HL-60 (cell line): Measurements from ENCODE around the gene COMMD8.

Experiments
- DNase-seq, 2 experiments: peaks; one replicate each; pipeline ENCODE4 v3.0.0-alpha.2; 2010 to 2020; ENCODE audit warnings: low read depth in 1 of 2, low spot score in 1 of 2
- H3K27ac ChIP-seq: fragments of 250-450 bp; sonication (Bioruptor Pico); replicated peaks from 2 replicates; pipeline ENCODE4 v1.5.1; 2020; ENCODE audit warnings: mild to moderate bottlenecking, moderate library complexity
- H3K27me3 ChIP-seq: fragments of 250-450 bp; sonication (Bioruptor Pico); 2 replicates; pipeline ENCODE4 v1.5.1; 2021; ENCODE audit warnings: mild to moderate bottlenecking, moderate library complexity; ENCODE audit not compliant: insufficient read depth, poor library complexity, severe bottlenecking
- H3K4me3 ChIP-seq: replicated peaks from 2 replicates; pipeline ENCODE4 v1.5.1; 2011; ENCODE audit warnings: mild to moderate bottlenecking, control low read depth, low read length; ENCODE audit not compliant: insufficient read depth
- GABPA ChIP-seq: IDR thresholded peaks from 2 replicates; pipeline ENCODE4 v1.6.1; 2012; ENCODE audit warnings: low read depth
- POLR2AphosphoS5 ChIP-seq: IDR thresholded peaks from 2 replicates; pipeline ENCODE4 v1.6.1; 2012; ENCODE audit warnings: low read depth
- SPI1 ChIP-seq: IDR thresholded peaks from 2 replicates; pipeline ENCODE4 v1.6.1; 2012; ENCODE audit warnings: low read depth, mild to moderate bottlenecking, borderline replicate concordance
- TF ChIP-seq, protein P1 (sequence below): IDR thresholded peaks from one replicate; pipeline ENCODE4 v1.5.1; 2011; ENCODE audit warnings: low read length, control low read depth, inconsistent platforms; ENCODE audit not compliant: insufficient read depth
- TF ChIP-seq, protein P2 (sequence below): IDR thresholded peaks from 2 replicates; pipeline ENCODE4 v1.6.1; 2012; ENCODE audit warnings: low read depth; ENCODE audit not compliant: insufficient replicate concordance

The COMMD8 gene

GRCh38 chr4:47486231-47486673, 22.8 kb upstream of the COMMD8 start:
- no peak overlapping the region for H3K27ac ChIP-seq
- no peak for DNase-seq
- H3K27me3 ChIP-seq, result no peaks in the 10 kb centered on the region
- TF ChIP-seq POLR2AphosphoS5, result no peak
- TF ChIP-seq SPI1, result no peak
- no peak for TF ChIP-seq GABPA
- TF ChIP-seq, protein P1, sequence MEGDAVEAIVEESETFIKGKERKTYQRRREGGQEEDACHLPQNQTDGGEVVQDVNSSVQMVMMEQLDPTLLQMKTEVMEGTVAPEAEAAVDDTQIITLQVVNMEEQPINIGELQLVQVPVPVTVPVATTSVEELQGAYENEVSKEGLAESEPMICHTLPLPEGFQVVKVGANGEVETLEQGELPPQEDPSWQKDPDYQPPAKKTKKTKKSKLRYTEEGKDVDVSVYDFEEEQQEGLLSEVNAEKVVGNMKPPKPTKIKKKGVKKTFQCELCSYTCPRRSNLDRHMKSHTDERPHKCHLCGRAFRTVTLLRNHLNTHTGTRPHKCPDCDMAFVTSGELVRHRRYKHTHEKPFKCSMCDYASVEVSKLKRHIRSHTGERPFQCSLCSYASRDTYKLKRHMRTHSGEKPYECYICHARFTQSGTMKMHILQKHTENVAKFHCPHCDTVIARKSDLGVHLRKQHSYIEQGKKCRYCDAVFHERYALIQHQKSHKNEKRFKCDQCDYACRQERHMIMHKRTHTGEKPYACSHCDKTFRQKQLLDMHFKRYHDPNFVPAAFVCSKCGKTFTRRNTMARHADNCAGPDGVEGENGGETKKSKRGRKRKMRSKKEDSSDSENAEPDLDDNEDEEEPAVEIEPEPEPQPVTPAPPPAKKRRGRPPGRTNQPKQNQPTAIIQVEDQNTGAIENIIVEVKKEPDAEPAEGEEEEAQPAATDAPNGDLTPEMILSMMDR, result no peak
- peak overlapping the region; percentile 67 for H3K4me3 ChIP-seq

- Histone ChIP-seq H3K27me3 (no peaks in the 10 kb centered on the region), H3K27ac (no peak overlapping the region; the same call in 1 of the 2 replicates)
Observed at GRCh38 chr4:47485768-47486167, 22.3 kb upstream of the COMMD8 start.

DNA sequence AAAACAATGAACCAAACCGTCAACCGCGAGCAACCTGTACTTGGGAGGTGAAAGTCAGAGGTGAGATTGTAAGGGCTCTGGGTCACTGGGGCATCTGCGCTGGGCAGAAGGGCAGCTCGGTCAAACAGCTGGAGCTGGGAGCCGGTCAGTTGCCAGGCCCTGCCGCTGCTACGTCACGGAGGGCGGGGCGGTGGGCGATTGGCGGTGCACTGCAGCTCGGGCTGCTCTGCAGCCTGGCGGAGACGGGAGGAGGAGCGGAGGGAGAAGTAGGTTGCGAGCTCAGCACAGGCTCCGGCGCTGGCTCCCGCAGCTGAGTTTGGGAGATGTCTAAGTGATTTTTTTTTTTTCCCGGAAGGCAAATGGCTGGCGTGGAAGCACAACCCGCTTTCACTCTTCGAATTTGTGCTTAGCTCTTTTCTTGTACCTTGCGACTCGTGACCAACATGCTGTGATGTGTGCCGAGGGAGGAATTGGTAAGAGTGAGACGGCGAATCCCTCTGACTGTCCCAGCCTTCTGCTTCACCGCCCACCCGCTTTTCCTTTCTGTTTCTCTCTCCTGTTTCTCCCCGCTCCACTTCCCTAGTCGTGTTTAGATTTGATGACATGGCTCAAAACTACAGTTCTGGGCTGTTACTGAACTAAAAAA, 21.7 kb upstream of the COMMD8 start, which contains the start of gene ATP10D:
Gene ATP10D, plus strand, starts transcription at position 229 of the 646 bp plus-strand sequence. CDS start 27,266 bp downstream, outside the sequence.
- TF ChIP-seq POLR2AphosphoS5, result peak; percentile 43; the same call in 1 of the 2 replicates
- peak; percentile 38; the same call in 1 of the 2 replicates for TF ChIP-seq SPI1
- TF ChIP-seq, protein P1, result no peak
- TF ChIP-seq, protein P2, sequence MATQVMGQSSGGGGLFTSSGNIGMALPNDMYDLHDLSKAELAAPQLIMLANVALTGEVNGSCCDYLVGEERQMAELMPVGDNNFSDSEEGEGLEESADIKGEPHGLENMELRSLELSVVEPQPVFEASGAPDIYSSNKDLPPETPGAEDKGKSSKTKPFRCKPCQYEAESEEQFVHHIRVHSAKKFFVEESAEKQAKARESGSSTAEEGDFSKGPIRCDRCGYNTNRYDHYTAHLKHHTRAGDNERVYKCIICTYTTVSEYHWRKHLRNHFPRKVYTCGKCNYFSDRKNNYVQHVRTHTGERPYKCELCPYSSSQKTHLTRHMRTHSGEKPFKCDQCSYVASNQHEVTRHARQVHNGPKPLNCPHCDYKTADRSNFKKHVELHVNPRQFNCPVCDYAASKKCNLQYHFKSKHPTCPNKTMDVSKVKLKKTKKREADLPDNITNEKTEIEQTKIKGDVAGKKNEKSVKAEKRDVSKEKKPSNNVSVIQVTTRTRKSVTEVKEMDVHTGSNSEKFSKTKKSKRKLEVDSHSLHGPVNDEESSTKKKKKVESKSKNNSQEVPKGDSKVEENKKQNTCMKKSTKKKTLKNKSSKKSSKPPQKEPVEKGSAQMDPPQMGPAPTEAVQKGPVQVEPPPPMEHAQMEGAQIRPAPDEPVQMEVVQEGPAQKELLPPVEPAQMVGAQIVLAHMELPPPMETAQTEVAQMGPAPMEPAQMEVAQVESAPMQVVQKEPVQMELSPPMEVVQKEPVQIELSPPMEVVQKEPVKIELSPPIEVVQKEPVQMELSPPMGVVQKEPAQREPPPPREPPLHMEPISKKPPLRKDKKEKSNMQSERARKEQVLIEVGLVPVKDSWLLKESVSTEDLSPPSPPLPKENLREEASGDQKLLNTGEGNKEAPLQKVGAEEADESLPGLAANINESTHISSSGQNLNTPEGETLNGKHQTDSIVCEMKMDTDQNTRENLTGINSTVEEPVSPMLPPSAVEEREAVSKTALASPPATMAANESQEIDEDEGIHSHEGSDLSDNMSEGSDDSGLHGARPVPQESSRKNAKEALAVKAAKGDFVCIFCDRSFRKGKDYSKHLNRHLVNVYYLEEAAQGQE, result no peak
- no peak for TF ChIP-seq GABPA
- Histone ChIP-seq H3K27me3 (no peaks in the 10 kb centered on the region), H3K4me3 (peak within 1 kb of the TSS; percentile 67), H3K27ac (peak within 1 kb of the TSS; percentile 63)
- peak; percentile 41 to 90 for DNase-seq

More at GRCh38 chr4:47485768-47486167, 22.3 kb upstream of the COMMD8 start:
- peak overlapping the region; percentile 67 for H3K4me3 ChIP-seq
- TF ChIP-seq, protein P2, result no peak
- TF ChIP-seq SPI1 (no peak), POLR2AphosphoS5 (no peak), GABPA (no peak)
- TF ChIP-seq, protein P1, result no peak
- no peak for DNase-seq

DNA sequence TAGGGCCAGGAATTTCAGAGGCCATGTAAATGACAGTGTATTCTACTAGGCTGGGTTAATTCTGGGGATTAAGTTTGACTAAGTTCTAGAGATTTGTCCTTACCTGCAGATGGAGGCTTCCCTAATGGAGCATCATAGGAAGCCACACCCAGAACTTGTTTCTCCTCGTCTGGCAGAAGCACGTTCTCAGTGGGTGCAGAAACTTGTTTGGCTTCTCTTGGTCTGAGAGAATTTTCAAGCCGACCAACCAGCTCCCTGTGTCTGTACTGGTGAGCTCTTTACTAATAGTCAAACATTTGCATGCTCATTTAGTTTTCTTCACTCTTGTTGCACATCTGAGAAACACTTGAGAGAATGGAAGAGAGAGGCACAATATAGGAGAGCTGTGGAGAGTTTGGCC, 20.7 kb upstream of the COMMD8 start:
- Histone ChIP-seq H3K4me3 (no peak overlapping the region), H3K27me3 (no peaks in the 10 kb centered on the region), H3K27ac (no peak overlapping the region)
- DNase-seq, result no peak
- TF ChIP-seq, protein P2, result no peak
- TF ChIP-seq, protein P1, result no peak
- TF ChIP-seq POLR2AphosphoS5 (no peak), GABPA (no peak), SPI1 (no peak)
